Esophagus muscularis mucosa (tissue), 4 donors: ENCODE data around the gene UVRAG. TPM values are rescaled to one million over a fixed set of nuclear protein-coding genes. Genes with fewer than 3 reads are reported as not detected.

Experiments used
- DNase-seq: peaks from one replicate; pipeline ENCODE4 v3.0.0-alpha.2; 2017; ENCODE audit errors: extremely low spot score
- H3K27ac ChIP-seq, 4 donors: fragments of 200-600 bp; sonication (generic); replicated peaks in 1 of 4; 1 replicate in 3 of 4; 2 replicates in 1 of 4; pipeline ENCODE4 v1.5.1; 2016 to 2019; ENCODE audit warnings: mild to moderate bottlenecking in 1 of 4
- H3K27me3 ChIP-seq, 4 donors: fragments of 200-600 bp; sonication (generic); one replicate each; pipeline versions ENCODE4 v1.5.1 to v1.6.0; 2016 to 2019
- H3K36me3 ChIP-seq, 4 donors: fragments of 200-600 bp; sonication (generic); one replicate each; pipeline ENCODE4 v1.5.1; 2016 to 2019
- H3K4me1 ChIP-seq, 4 donors: fragments of 200-600 bp; sonication (generic); one replicate each; pipeline ENCODE4 v1.5.1; 2016 to 2019
- H3K4me3 ChIP-seq, 4 donors: fragments of 200-600 bp; sonication (generic); 1 replicate in 2 of 4; 2 replicates in 2 of 4; pipeline ENCODE4 v1.5.1; 2016 to 2019; ENCODE audit warnings: mild to moderate bottlenecking in 4 of 4, moderate library complexity in 1 of 4
- H3K9me3 ChIP-seq, 4 donors: fragments of 200-600 bp; sonication (generic); 1 replicate in 3 of 4; 2 replicates in 1 of 4; pipeline ENCODE4 v1.5.1; 2016 to 2019
- CTCF ChIP-seq, 3 experiments: fragments of 200-600 bp in 2 of 3; fragments of 450-650 bp in 1 of 3; sonication (generic) in 2 of 3; IDR thresholded peaks; one replicate each; pipeline ENCODE4 v1.5.1; 2017 to 2019; ENCODE audit warnings: antibody characterized with exemption in 3 of 3, mild to moderate bottlenecking in 2 of 3, moderate library complexity in 1 of 3
- EP300 ChIP-seq: sonication (generic); formaldehyde crosslinking; IDR thresholded peaks from one replicate; pipeline ENCODE4 v1.6.1; 2017; ENCODE audit warnings: antibody characterized with exemption
- POLR2A ChIP-seq: fragments of 450-650 bp; IDR thresholded peaks from one replicate; pipeline ENCODE4 v1.6.1; 2017; ENCODE audit warnings: antibody characterized with exemption, moderate library complexity, mild to moderate bottlenecking, low read depth
- POLR2AphosphoS5 ChIP-seq, 2 donors: sonication (generic); formaldehyde crosslinking; IDR thresholded peaks; one replicate each; pipeline ENCODE4 v1.6.1; 2017; ENCODE audit warnings: antibody characterized with exemption in 2 of 2
- WGBS: methylation state at CpG from one replicate; pipeline ENCODE4 v1.1.5; 2018; 5-methylcytosine and 5-hydroxymethylcytosine counted together
- intact Hi-C: fragments of 100-400 bp; cut with DNase I; formaldehyde crosslinking; loops from one replicate; pipeline ENCODE4 v1.15.1; 2023
- total RNA-seq, 4 donors: library from RNA; depleted of rRNA; stranded (reverse); fragments of >200 nt; gene quantifications; one replicate each; pipeline versions ENCODE4 v1.1.0 to v1.2.1, GENCODE V29; 2016

The UVRAG gene
- total RNA-seq, 4 donors from 2014 or later: 30.6 to 37.4 (median 34.7) TPM

- H3K9me3 ChIP-seq: no peaks in the 10 kb centered on the region
- H3K27ac ChIP-seq: no peak overlapping the region
- TF ChIP-seq POLR2AphosphoS5 (IDR thresholded peaks at IDR 0.05) (no peak), POLR2A (no peak), EP300 (no peak), CTCF (IDR thresholded peaks at IDR 0.05) (no peak)
- no peaks in the 10 kb centered on the region for H3K27me3 ChIP-seq
- WGBS: 92% methylated on average over 7 of the region's 8 CpGs
- no peaks in the 10 kb centered on the region for H3K36me3 ChIP-seq
- peak overlapping the region in 2 of 4 donors; percentile 24 to 31 for H3K4me3 ChIP-seq
- H3K4me1 ChIP-seq: peaks cover 13 to 23% (median 21%) of the 10 kb centered on the region in 4 donors
- no peak for DNase-seq
- intact Hi-C loops: no loop called here
Measured at GRCh38 chr11:76160856-76161255, 345.8 kb downstream of the UVRAG start.

GRCh38 chr11:76161261-76161961, 346.4 kb downstream of the UVRAG start:
- Histone ChIP-seq H3K27me3 (no peaks in the 10 kb centered on the region), H3K36me3 (no peaks in the 10 kb centered on the region), H3K4me3 (peak overlapping the region; percentile 24 to 43 (median 34)), H3K4me1 (peaks cover 13 to 23% (median 21%) of the 10 kb centered on the region in 4 donors), H3K9me3 (no peaks in the 10 kb centered on the region), H3K27ac (no peak overlapping the region)
- intact Hi-C loops: no loop called here
- WGBS: no CpG with 5 or more reads among the region's 24 CpGs
- no peak for DNase-seq
- TF ChIP-seq EP300 (no peak), POLR2A (no peak), CTCF (IDR thresholded peaks at IDR 0.05) (no peak), POLR2AphosphoS5 (IDR thresholded peaks at IDR 0.05) (no peak)

- H3K36me3 ChIP-seq: no peaks in the 10 kb centered on the region
- TF ChIP-seq POLR2A (no peak), CTCF (IDR thresholded peaks at IDR 0.05) (no peak), EP300 (no peak), POLR2AphosphoS5 (IDR thresholded peaks at IDR 0.05) (no peak)
- H3K27ac ChIP-seq: no peak overlapping the region
- peaks cover 13 to 28% (median 23%) of the 10 kb centered on the region in 4 donors for H3K4me1 ChIP-seq
- H3K9me3 ChIP-seq: no peaks in the 10 kb centered on the region
- H3K4me3 ChIP-seq: no peak overlapping the region
- WGBS: 79% methylated on average over 8 of the region's 15 CpGs
- DNase-seq: no peak
- intact Hi-C loops: no loop called here
- no peaks in the 10 kb centered on the region for H3K27me3 ChIP-seq
Measured at GRCh38 chr11:76162336-76163288, 347.6 kb downstream of the UVRAG start.

DNA sequence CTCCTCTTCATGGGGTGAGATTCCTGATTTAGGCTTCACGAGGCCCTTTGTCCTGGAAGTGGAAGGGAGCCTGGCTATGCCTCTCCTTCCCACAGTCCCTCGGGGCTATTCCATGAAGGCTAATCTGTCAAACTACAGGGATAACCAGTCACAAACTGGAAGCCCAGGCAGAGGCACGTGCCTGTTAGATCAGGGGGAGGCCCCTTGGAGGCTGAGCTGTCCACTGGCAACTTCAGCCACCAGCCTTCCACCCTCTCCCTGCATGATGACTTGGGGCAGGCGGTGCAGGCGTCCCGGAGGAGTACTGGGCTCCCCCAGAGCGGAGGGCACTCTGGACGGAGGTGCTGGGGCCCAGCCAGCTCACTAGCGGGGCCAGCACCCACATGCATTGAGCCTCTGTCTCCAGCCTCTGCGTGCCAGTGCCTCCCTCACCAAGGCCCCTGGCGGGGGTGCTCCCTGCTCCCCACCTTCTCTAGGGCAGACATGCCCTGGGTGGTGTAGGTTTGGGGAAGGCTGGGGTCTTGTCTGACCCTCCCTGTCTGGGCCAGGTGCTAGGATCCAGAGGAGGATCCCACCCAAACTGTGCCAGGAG, 348.4 kb downstream of the UVRAG start:
- Histone ChIP-seq H3K4me3 (no peak overlapping the region), H3K4me1 (peaks cover 13 to 30% (median 24%) of the 10 kb centered on the region in 4 donors), H3K27me3 (no peaks in the 10 kb centered on the region), H3K9me3 (no peaks in the 10 kb centered on the region), H3K36me3 (no peaks in the 10 kb centered on the region), H3K27ac (no peak overlapping the region)
- TF ChIP-seq CTCF (IDR thresholded peaks at IDR 0.05) (no peak), EP300 (no peak), POLR2A (no peak), POLR2AphosphoS5 (IDR thresholded peaks at IDR 0.05) (no peak)
- DNase-seq: no peak
- WGBS: 78% methylated on average over 6 of the region's 11 CpGs
- intact Hi-C loops: no loop called here
